ENCODE measurements around the gene AGO4. TPM values are rescaled to one million over a fixed set of nuclear protein-coding genes. Genes with fewer than 3 reads are reported as not detected.
"Not testable (repeated sequence)": the region's sequence is repeated elsewhere in the genome, so short reads cannot be mapped to it uniquely, and the experiment has no call there.

The AGO4 gene
- polyA plus RNA-seq, 1 donor from 2014 or later = 4.2 TPM

DNA sequence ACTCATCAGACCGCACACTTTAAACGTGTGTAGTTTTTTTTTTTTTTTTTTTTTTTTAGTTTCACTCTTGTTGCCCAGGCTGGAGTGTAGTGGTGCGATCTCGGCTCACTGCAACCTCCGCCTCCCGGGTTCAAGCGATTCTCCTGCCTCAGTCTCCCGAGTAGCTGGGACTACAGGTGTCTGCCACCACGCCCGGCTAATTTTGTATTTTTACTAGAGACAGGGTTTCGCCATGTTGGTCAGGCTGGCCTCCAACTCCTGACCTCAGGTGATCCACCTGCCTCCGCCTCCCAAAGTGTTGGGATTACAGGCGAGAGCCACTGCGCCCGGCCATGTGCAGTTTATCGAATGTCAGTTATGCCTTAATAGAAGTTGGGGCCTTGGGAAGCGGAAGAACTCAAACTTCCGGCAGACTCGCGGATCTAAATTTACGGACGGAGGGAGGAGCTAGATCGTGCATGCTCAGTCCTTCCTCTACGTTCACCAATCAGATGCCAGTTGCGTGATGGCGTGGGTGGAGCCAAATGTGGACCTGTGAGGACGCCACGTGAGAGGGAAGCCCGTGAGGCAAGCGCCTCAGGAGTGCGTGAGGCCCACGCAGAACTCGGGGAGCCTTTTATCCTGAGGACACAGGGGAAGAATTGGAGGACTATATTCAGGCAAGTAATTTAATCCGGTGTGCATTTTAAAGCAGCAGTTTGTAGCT is 61.6 kb downstream of the AGO4 start:
- H3K4me1 Mint-ChIP-seq, H3K27me3 Mint-ChIP-seq, H3K4me3 Mint-ChIP-seq, H3K9me3 Mint-ChIP-seq, H3K36me3 Mint-ChIP-seq: not testable (repeated sequence)
- peak overlapping the region in 1 of 3 donors; percentile 93 for H3K27ac Mint-ChIP-seq

DNA sequence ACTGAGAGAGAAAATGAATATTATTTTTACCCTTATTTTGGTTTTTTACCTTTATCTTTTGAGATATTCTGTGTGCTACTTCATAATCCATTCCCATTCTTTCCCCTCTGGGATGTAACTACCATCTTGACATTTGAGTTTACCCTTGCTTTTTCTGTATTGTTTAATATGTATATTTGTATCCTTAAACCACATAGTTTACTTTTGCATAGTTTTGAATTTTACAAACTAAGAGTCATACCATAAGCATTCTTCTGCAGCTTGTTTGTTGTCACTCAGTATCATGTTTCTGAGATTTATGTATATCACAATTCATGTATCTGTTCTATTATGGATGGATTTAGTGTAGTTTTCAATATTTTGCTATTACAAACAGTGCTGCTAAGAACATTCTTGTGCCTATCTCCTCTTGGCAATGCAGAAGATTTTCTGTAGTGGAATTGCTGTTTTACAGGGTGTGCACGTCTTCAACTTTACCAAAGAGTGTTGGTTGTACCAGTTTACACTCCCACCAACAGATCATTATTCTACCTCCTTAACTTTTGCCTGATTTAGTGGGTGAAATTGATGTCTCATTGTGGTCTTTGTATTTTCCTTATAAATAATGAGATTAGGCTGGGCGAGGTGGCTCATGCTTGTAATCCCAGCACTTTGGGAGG is 63.0 kb downstream of the AGO4 start:
- Mint-ChIP-seq H3K27ac (no peak overlapping the region), H3K4me1 (no peaks in the 10 kb centered on the region), H3K36me3 (no peaks in the 10 kb centered on the region), H3K27me3 (no peaks in the 10 kb centered on the region), H3K4me3 (no peak overlapping the region), H3K9me3 (no peaks in the 10 kb centered on the region)

DNA sequence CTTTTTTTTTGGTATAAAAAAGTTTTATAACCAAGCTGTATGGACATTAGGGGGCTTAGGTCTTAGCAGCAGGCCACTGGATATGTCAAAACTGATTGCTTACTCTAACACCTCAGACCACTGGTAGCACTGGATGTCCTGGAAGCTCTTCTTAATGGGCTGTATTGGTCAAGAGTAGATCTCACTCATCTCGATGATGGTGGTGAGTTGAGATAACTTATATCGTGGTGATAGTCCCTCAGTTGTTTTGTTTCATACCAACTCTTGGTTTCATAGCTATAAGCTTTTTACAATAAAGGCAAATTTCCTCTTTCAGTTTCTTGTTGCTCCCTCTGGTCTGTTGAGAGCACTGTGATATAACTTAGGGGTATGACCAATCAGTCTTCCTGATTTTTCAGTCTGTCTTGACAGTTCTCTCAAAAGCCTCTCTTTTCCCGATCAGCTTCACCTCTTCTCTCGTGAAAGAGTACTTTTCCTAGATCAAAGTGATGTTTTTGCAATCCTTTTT is 65.5 kb downstream of the AGO4 start:
- Mint-ChIP-seq H3K9me3 (no peaks in the 10 kb centered on the region), H3K36me3 (no peaks in the 10 kb centered on the region), H3K27ac (no peak overlapping the region), H3K4me1 (no peaks in the 10 kb centered on the region), H3K4me3 (no peak overlapping the region), H3K27me3 (no peaks in the 10 kb centered on the region)

DNA sequence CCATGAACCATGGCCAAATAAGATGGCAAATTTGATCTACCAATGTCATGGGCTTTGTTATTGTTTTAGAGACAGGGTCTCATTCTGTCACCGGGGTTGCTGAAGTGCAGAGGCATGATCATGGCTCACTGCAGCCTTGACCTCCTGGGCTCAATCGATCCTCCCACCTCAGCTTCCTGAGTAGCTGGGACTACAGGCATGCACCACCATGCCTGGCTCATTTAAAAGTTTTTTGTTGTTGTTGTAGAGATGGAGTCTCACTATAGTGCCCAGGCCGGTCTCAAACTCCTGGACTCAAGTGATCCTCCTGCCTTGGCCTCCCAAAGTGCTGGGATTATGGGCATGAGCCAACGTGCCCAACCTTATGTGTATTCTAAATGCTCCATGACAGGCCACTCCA is 66.3 kb downstream of the AGO4 start:
- not testable (repeated sequence) for H3K4me1 Mint-ChIP-seq, H3K36me3 Mint-ChIP-seq, H3K27ac Mint-ChIP-seq, H3K4me3 Mint-ChIP-seq, H3K9me3 Mint-ChIP-seq, H3K27me3 Mint-ChIP-seq

DNA sequence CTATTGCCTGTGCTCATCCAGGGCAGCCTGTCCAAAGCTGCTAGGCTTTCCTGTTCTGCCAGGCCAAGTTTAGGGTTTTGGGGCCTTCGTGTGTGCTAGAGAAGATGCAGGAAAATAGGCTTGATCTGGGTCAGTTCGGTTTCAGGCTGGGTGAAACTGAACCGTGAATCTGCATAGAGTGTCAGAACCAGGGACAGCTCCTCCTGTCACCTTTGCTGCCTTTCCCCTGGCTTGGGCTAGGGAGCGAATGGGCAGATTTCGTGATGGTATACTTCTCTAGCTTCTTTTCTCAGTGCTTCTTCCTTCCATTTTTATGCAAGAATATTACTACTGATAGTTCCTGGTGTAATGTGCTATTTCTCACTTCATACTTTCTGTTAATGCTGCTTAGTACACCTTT is 69.2 kb downstream of the AGO4 start:
- peaks cover 0 to 1% (median 0%) of the 10 kb centered on the region in 3 donors for H3K4me1 Mint-ChIP-seq

DNA sequence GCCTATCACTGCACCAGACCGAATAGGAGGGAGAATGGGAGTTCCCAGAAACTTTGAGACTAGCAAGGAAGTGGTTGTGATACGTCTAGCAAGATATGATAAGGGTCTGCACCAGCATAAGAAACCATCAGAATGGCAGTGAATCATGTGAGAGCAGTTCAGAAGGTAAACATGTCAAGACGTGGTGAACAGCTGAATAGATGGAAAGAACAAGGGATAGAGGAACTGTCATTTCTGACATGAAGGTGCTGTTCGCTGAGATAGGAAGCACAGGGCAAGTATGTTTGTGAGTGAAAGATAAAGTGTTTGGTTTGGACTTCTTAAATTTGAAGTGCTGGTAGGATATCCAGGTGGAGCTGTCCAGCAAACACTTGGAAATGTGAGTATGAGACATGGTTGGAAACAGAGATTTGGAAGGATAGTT is 74.0 kb downstream of the AGO4 start:
- Mint-ChIP-seq H3K4me1 (peaks cover 13 to 23% (median 18%) of the 10 kb centered on the region in 3 donors), H3K27me3 (no peaks in the 10 kb centered on the region), H3K27ac (peak overlapping the region in 1 of 3 donors; percentile 49)

More for the DNA sequence above, 69.2 kb downstream of the AGO4 start:
- Mint-ChIP-seq H3K27me3 (no peaks in the 10 kb centered on the region), H3K36me3 (peaks cover 2% of the 10 kb centered on the region), H3K9me3 (no peaks in the 10 kb centered on the region), H3K27ac (no peak overlapping the region), H3K4me3 (no peak overlapping the region)

DNA sequence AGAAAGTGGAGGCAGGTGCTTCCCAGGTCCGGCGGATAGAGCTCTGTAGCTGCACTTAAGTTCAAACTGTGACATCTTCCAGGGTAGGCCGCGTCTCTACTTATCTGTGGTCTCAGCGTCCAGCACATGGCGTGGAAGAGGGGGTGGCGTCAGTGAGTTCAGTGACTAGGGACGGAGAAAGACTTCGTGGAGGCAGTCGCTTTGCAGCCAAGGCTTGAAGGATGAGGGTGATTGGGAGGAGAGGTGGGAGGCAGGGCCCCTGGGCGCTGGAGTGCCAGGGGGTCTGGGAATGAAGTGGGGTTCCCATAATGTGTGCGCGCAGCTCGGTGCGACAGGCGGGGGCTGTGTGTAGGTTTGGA is 74.7 kb downstream of the AGO4 start:
- Mint-ChIP-seq H3K36me3 (peaks cover 2% of the 10 kb centered on the region), H3K4me1 (peaks cover 20 to 30% (median 25%) of the 10 kb centered on the region in 3 donors), H3K9me3 (no peaks in the 10 kb centered on the region), H3K27ac (peak overlapping the region in 1 of 3 donors; percentile 49), H3K27me3 (no peaks in the 10 kb centered on the region), H3K4me3 (peak overlapping the region; percentile 38 to 93 (median 76))

More for the DNA sequence above, 74.0 kb downstream of the AGO4 start:
- H3K36me3 Mint-ChIP-seq = peaks cover 2% of the 10 kb centered on the region
- peak overlapping the region in 2 of 4 donors; percentile 38 to 81 for H3K4me3 Mint-ChIP-seq
- H3K9me3 Mint-ChIP-seq = no peaks in the 10 kb centered on the region

DNA sequence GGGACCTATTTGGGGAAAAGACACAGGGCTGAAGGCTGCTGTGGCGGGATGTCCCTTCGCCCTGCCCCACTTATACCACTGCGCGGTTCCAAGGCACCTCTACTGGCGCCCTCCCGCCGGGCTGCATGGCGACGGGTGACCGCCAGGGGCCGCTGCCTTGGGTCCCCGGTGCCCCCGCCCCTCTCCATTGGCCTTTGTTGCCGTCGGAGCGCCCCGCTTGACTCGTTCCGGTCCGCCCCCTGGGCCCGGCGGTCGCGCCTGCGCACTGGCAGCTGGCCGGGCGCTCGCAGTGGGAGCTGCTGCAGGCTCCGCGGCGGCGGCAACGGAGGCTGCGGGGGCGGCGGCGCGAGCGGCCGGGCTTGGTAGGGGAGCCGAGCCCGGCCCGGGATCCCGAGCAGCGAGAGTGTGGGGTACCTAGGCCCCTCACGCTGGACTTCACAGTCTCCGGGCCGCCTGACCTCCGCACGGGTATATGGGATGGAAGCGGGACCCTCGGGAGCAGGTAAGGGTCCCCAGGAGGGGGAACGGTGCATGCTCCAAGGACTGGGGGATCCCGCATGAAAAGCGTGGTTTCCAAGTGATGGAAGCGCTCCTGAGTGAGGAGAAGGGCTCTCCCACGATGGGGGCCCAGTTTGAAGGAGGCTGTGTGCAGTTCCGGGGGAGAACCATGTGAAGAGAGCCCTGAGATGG is 75.3 kb downstream of the AGO4 start, which contains the start of gene AGO1:
Gene AGO1, plus strand, starts transcription at position 265 of the 690 bp plus-strand sequence. Its CDS starts 213 bp downstream, at position 478.
- Mint-ChIP-seq H3K4me1 (peaks cover 24 to 34% (median 28%) of the 10 kb centered on the region in 3 donors), H3K4me3 (peak within 1 kb of the TSS; percentile 81 to 96 (median 94)), H3K27ac (peak within 1 kb of the TSS; percentile 49 to 88 (median 69)), H3K27me3 (no peaks in the 10 kb centered on the region), H3K9me3 (no peaks in the 10 kb centered on the region), H3K36me3 (peaks cover 2% of the 10 kb centered on the region)

DNA sequence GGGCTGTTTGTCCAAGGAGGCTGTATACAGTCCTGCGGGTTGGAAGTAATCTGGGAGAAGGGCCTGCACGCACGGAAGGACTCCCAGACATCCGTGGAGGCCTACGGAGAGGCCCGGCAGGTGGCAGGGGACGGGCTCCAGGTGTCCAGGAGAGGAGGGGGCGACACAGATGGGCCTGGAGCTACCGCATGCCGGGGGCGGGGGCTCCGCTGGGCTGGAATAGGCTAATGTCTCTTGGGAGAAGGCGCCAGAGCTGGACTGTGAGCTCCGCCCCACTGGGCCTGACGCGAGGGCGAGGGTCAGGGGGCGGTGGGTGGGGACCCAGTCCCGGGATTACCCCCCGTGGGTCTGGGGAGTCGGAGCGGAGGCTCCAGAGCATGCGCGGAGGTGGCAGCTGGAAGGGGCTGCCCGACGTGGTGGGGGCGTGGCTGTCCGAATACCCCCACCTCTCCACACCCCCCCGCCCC is 75.9 kb downstream of the AGO4 start:
- peaks cover 28 to 34% (median 29%) of the 10 kb centered on the region in 3 donors for H3K4me1 Mint-ChIP-seq
- H3K4me3 Mint-ChIP-seq = peak overlapping the region; percentile 46 to 96 (median 94)
- H3K27ac Mint-ChIP-seq = peak overlapping the region; percentile 49 to 88 (median 69)
- H3K27me3 Mint-ChIP-seq = no peaks in the 10 kb centered on the region
- peaks cover 5% of the 10 kb centered on the region for H3K36me3 Mint-ChIP-seq
- no peaks in the 10 kb centered on the region for H3K9me3 Mint-ChIP-seq

DNA sequence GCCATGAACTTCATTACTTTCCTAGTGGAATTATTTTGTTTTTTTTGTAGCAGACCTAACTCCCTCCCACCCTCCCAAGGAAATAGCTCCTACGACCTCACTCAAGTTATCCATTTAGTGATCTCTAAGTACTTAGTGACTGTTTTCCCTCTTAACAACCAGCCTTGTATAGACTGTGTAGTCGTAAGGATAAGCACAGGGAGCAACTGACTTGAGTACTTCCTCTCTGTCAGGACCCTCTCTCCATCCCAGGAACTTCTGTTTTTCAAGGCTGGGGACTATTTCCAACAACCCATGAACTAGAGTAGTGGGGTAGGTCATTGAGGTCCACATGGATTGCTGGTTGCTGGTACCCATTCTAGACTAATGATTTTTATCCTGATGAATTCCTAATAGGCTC is 77.1 kb downstream of the AGO4 start:
- Mint-ChIP-seq H3K4me1 (peaks cover 30 to 34% (median 31%) of the 10 kb centered on the region in 3 donors), H3K4me3 (peak overlapping the region in 3 of 4 donors; percentile 33 to 46 (median 33)), H3K27ac (peak overlapping the region; percentile 26 to 85 (median 80)), H3K36me3 (peaks cover 5% of the 10 kb centered on the region), H3K9me3 (no peaks in the 10 kb centered on the region), H3K27me3 (no peaks in the 10 kb centered on the region)

DNA sequence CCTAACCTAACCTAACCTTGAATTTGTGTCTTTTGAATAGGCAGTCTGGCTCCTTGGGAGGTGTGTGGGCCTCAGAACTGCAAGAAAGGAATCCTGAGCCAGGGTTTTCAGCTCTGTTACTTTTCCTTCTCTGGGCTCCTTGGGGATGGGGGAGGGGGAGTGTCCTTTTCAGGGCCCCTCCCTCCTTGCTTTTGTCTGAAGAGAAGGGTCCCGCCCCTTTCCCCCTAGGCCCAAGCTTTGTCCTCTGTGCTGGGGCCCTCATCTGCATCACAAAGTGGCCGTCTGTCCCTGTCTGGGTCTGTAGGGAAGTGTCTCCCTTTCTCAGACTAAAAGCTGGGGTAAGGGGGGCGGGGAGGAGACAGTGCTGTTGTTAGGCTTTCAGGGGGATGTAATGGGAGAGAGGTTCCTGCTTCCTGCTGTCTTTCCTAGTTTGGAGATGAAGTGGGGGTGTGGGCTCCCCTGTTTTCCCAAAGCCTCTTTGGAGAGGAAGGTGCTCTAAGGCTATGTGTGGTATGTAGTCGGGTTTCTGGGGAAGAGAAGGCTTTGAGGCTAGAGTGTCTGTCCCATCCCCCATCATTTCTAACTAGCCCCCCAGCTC is 78.2 kb downstream of the AGO4 start:
- Mint-ChIP-seq H3K9me3 (no peaks in the 10 kb centered on the region), H3K27ac (peak overlapping the region; percentile 26 to 93 (median 80)), H3K27me3 (no peaks in the 10 kb centered on the region), H3K4me3 (peak overlapping the region in 2 of 4 donors; percentile 46 to 80), H3K4me1 (peaks cover 31 to 35% (median 34%) of the 10 kb centered on the region in 3 donors), H3K36me3 (peaks cover 7% of the 10 kb centered on the region)

DNA sequence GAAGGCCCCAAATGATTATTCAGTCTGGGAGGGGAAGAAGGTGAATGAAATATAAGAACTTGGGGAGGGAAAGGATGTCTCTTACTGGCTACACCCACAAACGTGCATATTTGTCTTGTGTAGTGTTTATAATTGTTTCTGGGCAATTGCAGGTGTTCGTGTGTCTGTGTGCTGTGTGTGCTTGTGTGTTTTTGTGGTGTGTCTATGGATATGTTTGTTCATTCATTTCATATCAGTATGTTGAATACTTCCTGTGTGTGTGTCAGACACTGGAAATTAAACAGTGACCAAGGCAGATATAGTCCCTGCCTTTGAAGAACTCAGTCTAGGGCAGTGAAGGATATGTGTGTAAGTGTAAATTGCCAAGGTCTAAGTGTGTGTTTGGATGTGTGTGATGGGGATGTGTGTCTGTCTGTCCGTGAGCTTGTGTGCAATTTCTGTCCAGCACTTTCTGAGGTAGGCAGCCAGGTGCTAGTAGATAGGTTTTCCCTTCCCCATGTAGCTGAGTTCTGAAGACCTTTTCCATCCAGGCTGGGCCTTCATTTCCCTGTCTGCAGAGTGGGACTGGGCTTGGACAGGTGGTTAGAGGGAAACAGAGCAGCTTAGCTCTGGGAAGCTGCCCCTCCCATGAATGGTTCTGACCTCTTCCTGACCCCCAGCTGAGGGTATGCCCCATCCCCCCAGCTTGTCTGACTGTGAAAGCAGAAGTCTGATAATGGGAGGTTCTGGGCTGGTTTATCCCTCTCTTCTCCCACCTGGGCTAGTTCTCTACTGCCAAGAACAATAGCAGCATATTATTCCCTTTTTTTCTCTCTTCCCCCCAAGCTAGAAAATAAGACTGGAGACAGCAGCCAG is 79.0 kb downstream of the AGO4 start:
- no peaks in the 10 kb centered on the region for H3K27me3 Mint-ChIP-seq
- H3K9me3 Mint-ChIP-seq = no peaks in the 10 kb centered on the region
- H3K27ac Mint-ChIP-seq = peak overlapping the region; percentile 26 to 93 (median 80)
- H3K36me3 Mint-ChIP-seq = peaks cover 8% of the 10 kb centered on the region
- H3K4me1 Mint-ChIP-seq = peaks cover 32 to 36% (median 36%) of the 10 kb centered on the region in 3 donors
- peak overlapping the region; percentile 4 to 80 (median 30) for H3K4me3 Mint-ChIP-seq

DNA sequence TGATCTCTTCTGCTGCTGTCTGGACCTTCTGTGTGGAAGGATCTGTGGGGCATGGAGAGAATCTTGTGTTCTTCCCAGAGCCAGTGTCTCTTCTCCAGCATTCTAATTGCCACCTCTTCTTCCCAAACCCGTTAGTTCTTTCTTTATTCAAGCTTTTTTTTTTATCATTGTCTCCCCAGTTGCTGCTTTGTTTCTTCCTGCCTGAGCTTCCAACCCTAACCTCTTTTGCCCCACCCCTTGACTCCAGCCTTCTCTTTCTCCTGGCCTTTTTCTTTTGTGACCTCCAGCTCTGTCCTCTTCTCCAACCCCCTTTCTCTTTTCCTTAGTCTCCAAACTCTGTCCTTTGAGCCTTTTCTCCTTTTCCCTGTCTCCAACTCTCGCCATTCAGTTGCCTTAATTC is 79.7 kb downstream of the AGO4 start:
- H3K4me1 Mint-ChIP-seq = peaks cover 34 to 36% (median 36%) of the 10 kb centered on the region in 3 donors
- peak overlapping the region; percentile 26 to 93 (median 88) for H3K27ac Mint-ChIP-seq
- H3K9me3 Mint-ChIP-seq = no peaks in the 10 kb centered on the region
- H3K36me3 Mint-ChIP-seq = peaks cover 8% of the 10 kb centered on the region
- peak overlapping the region in 2 of 4 donors; percentile 23 to 46 for H3K4me3 Mint-ChIP-seq
- no peaks in the 10 kb centered on the region for H3K27me3 Mint-ChIP-seq

DNA sequence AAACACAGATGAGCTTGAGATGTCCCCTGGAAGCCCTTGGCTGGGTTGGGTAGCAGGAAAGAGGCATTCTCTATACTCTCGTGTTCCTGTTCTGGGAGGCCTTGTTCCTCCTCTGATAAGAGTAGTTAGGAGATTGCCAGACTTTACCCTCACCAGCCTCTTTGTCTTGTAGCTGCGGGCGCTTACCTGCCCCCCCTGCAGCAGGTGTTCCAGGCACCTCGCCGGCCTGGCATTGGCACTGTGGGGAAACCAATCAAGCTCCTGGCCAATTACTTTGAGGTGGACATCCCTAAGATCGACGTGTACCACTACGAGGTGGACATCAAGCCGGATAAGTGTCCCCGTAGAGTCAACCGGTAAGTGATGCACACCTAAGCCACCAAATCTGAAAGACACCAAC is 80.4 kb downstream of the AGO4 start:
- Mint-ChIP-seq H3K4me1 (peaks cover 33 to 36% (median 36%) of the 10 kb centered on the region in 3 donors), H3K27ac (peak overlapping the region in 1 of 3 donors; percentile 31), H3K27me3 (no peaks in the 10 kb centered on the region), H3K36me3 (peaks cover 8% of the 10 kb centered on the region), H3K9me3 (no peaks in the 10 kb centered on the region), H3K4me3 (no peak overlapping the region)
